Measurements from ENCODE around the gene GJB4.

GRCh38 chr1:34785875-34786470 is 26.4 kb downstream of the GJB4 start:
- TF ChIP-seq POLR2A (IDR thresholded peaks at IDR 0.05; ENCODE audit: low read depth, low read length) (no peak), POLR2AphosphoS5 (IDR thresholded peaks at IDR 0.05; ENCODE audit: low read depth, low read length) (no peak), TAF1 (IDR thresholded peaks at IDR 0.05; ENCODE audit: low read depth, low read length) (no peak), PAX5 (IDR thresholded peaks at IDR 0.05; ENCODE audit: insufficient read depth, low read length, severe bottlenecking) (no peak), POU2F2 (IDR thresholded peaks at IDR 0.05; ENCODE audit: low read depth, low read length) (no peak), SPI1 (IDR thresholded peaks at IDR 0.05; ENCODE audit: low read depth, low read length) (no peak)

Measured in GM12891 (cell line).